ENCODE measurements around the gene METTL2B. TPM values are rescaled to one million over a fixed set of nuclear protein-coding genes. Genes with fewer than 3 reads are reported as not detected.
"Not testable (repeated sequence)": the region's sequence is repeated elsewhere in the genome, so short reads cannot be mapped to it uniquely, and the experiment has no call there.

METTL2B gene
- 24.4 and 24.5 TPM in 2 replicates for polyA plus RNA-seq (2013)

GRCh38 chr7:128476402-128477335 is at the start of gene METTL2B:
TSS of gene METTL2B (plus strand) at chr7:128476748. CDS start at chr7:128476766, 18 bp downstream.
- not testable (repeated sequence) for H3K79me1 ChIP-seq (ENCODE audit: low read length); H3K36me3 ChIP-seq (ENCODE audit: control insufficient read depth in 1 of 2, insufficient read depth in 2 of 2, low read length in 2 of 2); H3K23ac ChIP-seq (ENCODE audit: low read length); H3K27me3 ChIP-seq (ENCODE audit: insufficient read depth, low read length); H3K79me2 ChIP-seq (ENCODE audit: control insufficient read depth, insufficient read depth, low read length, poor library complexity); H2BK120ac ChIP-seq (ENCODE audit: insufficient read depth, low read length, poor library complexity); H3K9me3 ChIP-seq (ENCODE audit: insufficient read depth, low read depth, low read length); H2BK12ac ChIP-seq (ENCODE audit: low read length); H3K4me1 ChIP-seq (ENCODE audit: control insufficient read depth in 1 of 2, insufficient read depth in 2 of 2, low read length in 2 of 2)
- Histone ChIP-seq H3K14ac (ENCODE audit: low read length) (peak within 1 kb of the TSS; percentile 63), H3K27ac (ENCODE audit: low read depth, low read length) (peak within 1 kb of the TSS; percentile 64), H3K9ac (ENCODE audit: low read length) (peak within 1 kb of the TSS; percentile 78), H3K4ac (ENCODE audit: low read depth, low read length) (peak within 1 kb of the TSS; percentile 72), H4K91ac (ENCODE audit: low read depth, low read length) (peak within 1 kb of the TSS; percentile 71), H2BK5ac (ENCODE audit: low read depth, low read length, poor library complexity) (peak within 1 kb of the TSS; percentile 34), H2AK5ac (ENCODE audit: low read length) (peak within 1 kb of the TSS; percentile 72), H3K18ac (ENCODE audit: low read length) (peak within 1 kb of the TSS; percentile 78), H4K12ac (ENCODE audit: low read depth, low read length) (peak within 1 kb of the TSS; percentile 87), H2AFZ (ENCODE audit: insufficient read depth, low read length, poor library complexity) (peak within 1 kb of the TSS; percentile 28), H3K4me3 (ENCODE audit: low read depth, low read length) (peak within 1 kb of the TSS; percentile 88), H4K8ac (ENCODE audit: low read depth, low read length) (peak within 1 kb of the TSS; percentile 92), H3K4me2 (ENCODE audit: low read length) (peak within 1 kb of the TSS; percentile 71)
- DNase-seq, result peak; percentile 91 to 97
- WGBS (ENCODE audit: extremely low coverage, insufficient coverage, insufficient read length), result no CpG with 5 or more reads among the region's 62 CpGs

GRCh38 chr7:128427289-128427891 is 49.2 kb upstream of the METTL2B start:
- Histone ChIP-seq H3K4me3 (ENCODE audit: low read depth, low read length) (no peak overlapping the region), H2BK5ac (ENCODE audit: low read depth, low read length, poor library complexity) (no peak overlapping the region), H2AK5ac (ENCODE audit: low read length) (no peak overlapping the region), H3K9me3 (ENCODE audit: insufficient read depth, low read depth, low read length) (no peaks in the 10 kb centered on the region), H3K36me3 (ENCODE audit: control insufficient read depth in 1 of 2, insufficient read depth in 2 of 2, low read length in 2 of 2) (no peaks in the 10 kb centered on the region), H3K18ac (ENCODE audit: low read length) (no peak overlapping the region), H3K4me1 (ENCODE audit: control insufficient read depth in 1 of 2, insufficient read depth in 2 of 2, low read length in 2 of 2) (peaks cover 5 to 11% of the 10 kb centered on the region in 2 experiments), H4K91ac (ENCODE audit: low read depth, low read length) (no peak overlapping the region), H3K14ac (ENCODE audit: low read length) (no peak overlapping the region), H3K23ac (ENCODE audit: low read length) (no peak overlapping the region), H3K27ac (ENCODE audit: low read depth, low read length) (no peak overlapping the region), H3K4me2 (ENCODE audit: low read length) (no peak overlapping the region), H4K8ac (ENCODE audit: low read depth, low read length) (no peak overlapping the region), H2AFZ (ENCODE audit: insufficient read depth, low read length, poor library complexity) (no peak overlapping the region), H3K4ac (ENCODE audit: low read depth, low read length) (no peak overlapping the region), H3K9ac (ENCODE audit: low read length) (no peak overlapping the region), H3K27me3 (ENCODE audit: insufficient read depth, low read length) (no peaks in the 10 kb centered on the region), H3K79me1 (ENCODE audit: low read length) (no peaks in the 10 kb centered on the region), H2BK12ac (ENCODE audit: low read length) (no peak overlapping the region), H2BK120ac (ENCODE audit: insufficient read depth, low read length, poor library complexity) (no peak overlapping the region), H4K12ac (ENCODE audit: low read depth, low read length) (no peak overlapping the region), H3K79me2 (ENCODE audit: control insufficient read depth, insufficient read depth, low read length, poor library complexity) (no peaks in the 10 kb centered on the region)
- peak; percentile 34 to 93 for DNase-seq
- WGBS (ENCODE audit: extremely low coverage, insufficient coverage, insufficient read length), result no CpG with 5 or more reads among the region's 7 CpGs

GRCh38 chr7:128430207-128430606 is 46.3 kb upstream of the METTL2B start:
- DNase-seq, result no peak

GRCh38 chr7:128431221-128431620 is 45.3 kb upstream of the METTL2B start:
- Histone ChIP-seq H3K18ac (ENCODE audit: low read length) (no peak overlapping the region), H2BK12ac (ENCODE audit: low read length) (no peak overlapping the region), H2AFZ (ENCODE audit: insufficient read depth, low read length, poor library complexity) (no peak overlapping the region), H3K14ac (ENCODE audit: low read length) (no peak overlapping the region), H3K4me3 (ENCODE audit: low read depth, low read length) (no peak overlapping the region), H4K8ac (ENCODE audit: low read depth, low read length) (no peak overlapping the region), H3K4ac (ENCODE audit: low read depth, low read length) (no peak overlapping the region), H3K27me3 (ENCODE audit: insufficient read depth, low read length) (no peaks in the 10 kb centered on the region), H3K23ac (ENCODE audit: low read length) (no peak overlapping the region), H3K4me1 (ENCODE audit: control insufficient read depth in 1 of 2, insufficient read depth in 2 of 2, low read length in 2 of 2) (peaks cover 5 to 16% of the 10 kb centered on the region in 2 experiments), H3K79me2 (ENCODE audit: control insufficient read depth, insufficient read depth, low read length, poor library complexity) (no peaks in the 10 kb centered on the region), H3K27ac (ENCODE audit: low read depth, low read length) (no peak overlapping the region), H2BK5ac (ENCODE audit: low read depth, low read length, poor library complexity) (no peak overlapping the region), H3K4me2 (ENCODE audit: low read length) (no peak overlapping the region), H3K9me3 (ENCODE audit: insufficient read depth, low read depth, low read length) (no peaks in the 10 kb centered on the region), H2AK5ac (ENCODE audit: low read length) (no peak overlapping the region), H2BK120ac (ENCODE audit: insufficient read depth, low read length, poor library complexity) (no peak overlapping the region), H3K79me1 (ENCODE audit: low read length) (peaks cover 1% of the 10 kb centered on the region), H3K9ac (ENCODE audit: low read length) (no peak overlapping the region), H4K91ac (ENCODE audit: low read depth, low read length) (no peak overlapping the region), H4K12ac (ENCODE audit: low read depth, low read length) (no peak overlapping the region), H3K36me3 (ENCODE audit: control insufficient read depth in 1 of 2, insufficient read depth in 2 of 2, low read length in 2 of 2) (no peaks in the 10 kb centered on the region)
- WGBS (ENCODE audit: extremely low coverage, insufficient coverage, insufficient read length), result no CpG with 5 or more reads among the region's 6 CpGs
- peak; percentile 88 for DNase-seq

More at GRCh38 chr7:128430207-128430606, 46.3 kb upstream of the METTL2B start:
- H4K91ac ChIP-seq (ENCODE audit: low read depth, low read length), result no peak overlapping the region
- no peak overlapping the region for H3K23ac ChIP-seq (ENCODE audit: low read length)
- no peaks in the 10 kb centered on the region for H3K79me2 ChIP-seq (ENCODE audit: control insufficient read depth, insufficient read depth, low read length, poor library complexity)
- no peak overlapping the region for H2AK5ac ChIP-seq (ENCODE audit: low read length)
- no peak overlapping the region for H3K4ac ChIP-seq (ENCODE audit: low read depth, low read length)
- H3K4me2 ChIP-seq (ENCODE audit: low read length), result no peak overlapping the region
- H3K79me1 ChIP-seq (ENCODE audit: low read length), result peaks cover 1% of the 10 kb centered on the region
- H3K14ac ChIP-seq (ENCODE audit: low read length), result no peak overlapping the region
- no peaks in the 10 kb centered on the region for H3K36me3 ChIP-seq (ENCODE audit: control insufficient read depth in 1 of 2, insufficient read depth in 2 of 2, low read length in 2 of 2)
- no peak overlapping the region for H3K4me3 ChIP-seq (ENCODE audit: low read depth, low read length)
- no peak overlapping the region for H2AFZ ChIP-seq (ENCODE audit: insufficient read depth, low read length, poor library complexity)
- no peak overlapping the region for H2BK5ac ChIP-seq (ENCODE audit: low read depth, low read length, poor library complexity)
- H4K12ac ChIP-seq (ENCODE audit: low read depth, low read length), result no peak overlapping the region
- WGBS (ENCODE audit: extremely low coverage, insufficient coverage, insufficient read length), result no CpG with 5 or more reads among the region's 3 CpGs
- H3K4me1 ChIP-seq (ENCODE audit: control insufficient read depth in 1 of 2, insufficient read depth in 2 of 2, low read length in 2 of 2), result peaks cover 5 to 15% of the 10 kb centered on the region in 2 experiments
- no peak overlapping the region for H2BK12ac ChIP-seq (ENCODE audit: low read length)
- H3K9ac ChIP-seq (ENCODE audit: low read length), result no peak overlapping the region
- peak overlapping the region; percentile 37 for H2BK120ac ChIP-seq (ENCODE audit: insufficient read depth, low read length, poor library complexity)
- H3K18ac ChIP-seq (ENCODE audit: low read length), result no peak overlapping the region
- H3K27me3 ChIP-seq (ENCODE audit: insufficient read depth, low read length), result no peaks in the 10 kb centered on the region
- H4K8ac ChIP-seq (ENCODE audit: low read depth, low read length), result no peak overlapping the region
- no peak overlapping the region for H3K27ac ChIP-seq (ENCODE audit: low read depth, low read length)
- H3K9me3 ChIP-seq (ENCODE audit: insufficient read depth, low read depth, low read length), result no peaks in the 10 kb centered on the region

All from trophoblast cell (in vitro differentiated cells and primary cell).